ENCODE data around the gene CDK5RAP2. TPM values are rescaled to one million over a fixed set of nuclear protein-coding genes. Genes with fewer than 3 reads are reported as not detected.
"Not testable (repeated sequence)": the region's sequence is repeated elsewhere in the genome, so short reads cannot be mapped to it uniquely, and the experiment has no call there.

The CDK5RAP2 gene
- total RNA-seq, 4 donors from 2014 or later = 48.1 to 127 (median 76.7) TPM

GRCh38 chr9:120507936-120508510, 71.9 kb downstream of the CDK5RAP2 start:
- 82 to 94% methylated on average over 3 of the region's 3 CpGs for WGBS, 2 donors
- H3K36me3 ChIP-seq = peaks cover 0 to 97% (median 5%) of the 10 kb centered on the region in 3 donors

GRCh38 chr9:120505186-120505585, 74.8 kb downstream of the CDK5RAP2 start:
- Histone ChIP-seq H3K27ac (no peak overlapping the region), H3K36me3 (peaks cover 0 to 96% (median 0%) of the 10 kb centered on the region in 3 donors)

More at GRCh38 chr9:120507936-120508510, 71.9 kb downstream of the CDK5RAP2 start:
- H3K9me3 ChIP-seq = peaks cover 0 to 6% (median 0%) of the 10 kb centered on the region in 4 donors
- no peaks in the 10 kb centered on the region for H3K27me3 ChIP-seq
- DNase-seq (ENCODE audit: low spot score in 2 of 2) = no peak
- H3K27ac ChIP-seq = no peak overlapping the region
- no peaks in the 10 kb centered on the region for H3K4me1 ChIP-seq
- TF ChIP-seq, protein P1, sequence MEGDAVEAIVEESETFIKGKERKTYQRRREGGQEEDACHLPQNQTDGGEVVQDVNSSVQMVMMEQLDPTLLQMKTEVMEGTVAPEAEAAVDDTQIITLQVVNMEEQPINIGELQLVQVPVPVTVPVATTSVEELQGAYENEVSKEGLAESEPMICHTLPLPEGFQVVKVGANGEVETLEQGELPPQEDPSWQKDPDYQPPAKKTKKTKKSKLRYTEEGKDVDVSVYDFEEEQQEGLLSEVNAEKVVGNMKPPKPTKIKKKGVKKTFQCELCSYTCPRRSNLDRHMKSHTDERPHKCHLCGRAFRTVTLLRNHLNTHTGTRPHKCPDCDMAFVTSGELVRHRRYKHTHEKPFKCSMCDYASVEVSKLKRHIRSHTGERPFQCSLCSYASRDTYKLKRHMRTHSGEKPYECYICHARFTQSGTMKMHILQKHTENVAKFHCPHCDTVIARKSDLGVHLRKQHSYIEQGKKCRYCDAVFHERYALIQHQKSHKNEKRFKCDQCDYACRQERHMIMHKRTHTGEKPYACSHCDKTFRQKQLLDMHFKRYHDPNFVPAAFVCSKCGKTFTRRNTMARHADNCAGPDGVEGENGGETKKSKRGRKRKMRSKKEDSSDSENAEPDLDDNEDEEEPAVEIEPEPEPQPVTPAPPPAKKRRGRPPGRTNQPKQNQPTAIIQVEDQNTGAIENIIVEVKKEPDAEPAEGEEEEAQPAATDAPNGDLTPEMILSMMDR (IDR thresholded peaks at IDR 0.05) = no peak
- no peak for TF ChIP-seq POLR2A (IDR thresholded peaks at IDR 0.05)
- TF ChIP-seq EP300 (IDR thresholded peaks at IDR 0.05) = no peak
- H3K4me3 ChIP-seq = no peak overlapping the region

DNA sequence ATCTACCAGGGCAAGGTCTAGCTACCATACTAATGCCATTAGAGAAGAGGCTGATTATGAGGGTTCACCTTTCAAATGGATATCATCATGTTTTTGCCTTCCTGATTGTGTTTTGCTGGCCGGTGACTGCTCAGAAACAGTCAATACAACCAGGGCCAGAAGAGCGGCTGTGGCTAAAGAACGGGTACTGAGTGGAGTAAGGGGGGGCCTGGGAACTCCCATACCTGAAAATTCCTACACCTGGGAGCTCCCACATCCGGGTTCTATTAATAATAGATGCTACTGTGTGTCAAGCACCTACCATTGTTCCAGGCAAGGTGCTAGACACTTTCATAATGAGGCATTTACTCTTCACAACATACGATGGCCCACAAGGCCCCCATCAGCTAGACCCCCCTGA, 79.2 kb downstream of the CDK5RAP2 start:
- WGBS, 2 donors = 94 to 97% methylated on average over 5 of the region's 5 CpGs
- Histone ChIP-seq H3K27me3 (no peaks in the 10 kb centered on the region), H3K4me3 (no peak overlapping the region), H3K27ac (no peak overlapping the region), H3K9me3 (no peaks in the 10 kb centered on the region), H3K36me3 (peaks cover 0 to 57% (median 0%) of the 10 kb centered on the region in 3 donors), H3K4me1 (no peaks in the 10 kb centered on the region)
- TF ChIP-seq, protein P1 (IDR thresholded peaks at IDR 0.05) = no peak
- TF ChIP-seq POLR2A (IDR thresholded peaks at IDR 0.05) (no peak), EP300 (IDR thresholded peaks at IDR 0.05) (no peak)
- DNase-seq (ENCODE audit: low spot score in 2 of 2) = no peak

More at GRCh38 chr9:120505186-120505585, 74.8 kb downstream of the CDK5RAP2 start:
- Histone ChIP-seq H3K27me3 (no peaks in the 10 kb centered on the region), H3K4me1 (no peaks in the 10 kb centered on the region), H3K9me3 (peaks cover 0 to 6% (median 0%) of the 10 kb centered on the region in 4 donors), H3K4me3 (no peak overlapping the region)
- no peak for TF ChIP-seq EP300 (IDR thresholded peaks at IDR 0.05)
- 81 to 93% methylated on average over 4 of the region's 4 CpGs for WGBS, 2 donors
- no peak for DNase-seq (ENCODE audit: low spot score in 2 of 2)

GRCh38 chr9:120497865-120498264, 82.1 kb downstream of the CDK5RAP2 start:
- WGBS, 2 donors = 87 to 93% methylated on average over 5 of the region's 5 CpGs
- not testable (repeated sequence) for H3K4me1 ChIP-seq

GRCh38 chr9:120496438-120496837, 83.5 kb downstream of the CDK5RAP2 start:
- WGBS, 2 donors = no CpG with 5 or more reads among the region's 37 CpGs
- peaks cover 0 to 15% (median 0%) of the 10 kb centered on the region in 3 donors for H3K36me3 ChIP-seq
- not testable (repeated sequence) for DNase-seq (ENCODE audit: low spot score in 2 of 2)

More at GRCh38 chr9:120497865-120498264, 82.1 kb downstream of the CDK5RAP2 start:
- H3K9me3 ChIP-seq; H3K27me3 ChIP-seq; H3K4me3 ChIP-seq; DNase-seq (ENCODE audit: low spot score in 2 of 2); H3K27ac ChIP-seq: not testable (repeated sequence)
- peaks cover 0 to 29% (median 0%) of the 10 kb centered on the region in 3 donors for H3K36me3 ChIP-seq

DNA sequence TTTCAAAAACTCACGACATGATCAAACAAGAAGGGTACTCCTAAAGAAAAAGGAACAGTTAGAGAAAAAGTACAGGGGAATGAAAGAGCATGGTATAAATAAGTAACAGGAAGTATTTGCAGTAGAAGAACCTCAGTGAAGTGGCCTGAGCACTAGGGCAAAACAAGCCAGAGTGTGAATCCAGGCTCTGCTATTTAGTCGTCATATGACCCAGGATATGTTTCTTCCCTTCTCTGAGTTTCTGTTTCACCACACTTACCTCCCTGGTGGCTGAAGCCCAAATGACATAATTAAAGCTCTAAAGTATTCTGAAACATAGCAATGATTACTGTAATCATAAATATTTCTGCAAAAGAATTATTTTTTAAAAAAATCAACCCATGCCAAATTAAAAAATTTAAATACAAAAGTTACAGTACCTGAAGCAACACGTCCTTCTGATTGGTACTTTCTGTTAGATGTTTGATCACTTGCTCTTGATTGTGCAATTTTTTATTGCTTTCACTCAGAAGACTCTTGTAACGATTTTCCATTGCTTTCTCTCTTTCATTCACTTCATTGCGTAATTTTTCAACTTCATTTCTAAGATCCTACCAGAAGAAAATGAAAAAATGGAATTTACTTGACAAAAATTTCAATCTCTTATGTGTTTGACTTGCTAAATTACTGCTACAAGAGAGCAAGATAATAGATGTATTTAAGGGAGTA, 88.9 kb downstream of the CDK5RAP2 start:
- H3K9me3 ChIP-seq = no peaks in the 10 kb centered on the region
- no peaks in the 10 kb centered on the region for H3K4me1 ChIP-seq
- no peaks in the 10 kb centered on the region for H3K27me3 ChIP-seq
- no peak for TF ChIP-seq POLR2A (IDR thresholded peaks at IDR 0.05)
- peak in 1 of 2 donors; percentile 40 for TF ChIP-seq EP300 (IDR thresholded peaks at IDR 0.05)
- H3K27ac ChIP-seq = no peak overlapping the region
- DNase-seq (ENCODE audit: low spot score in 2 of 2) = peak in 1 of 2 donors; percentile 15
- no peak overlapping the region for H3K4me3 ChIP-seq
- peaks cover 0 to 42% (median 0%) of the 10 kb centered on the region in 3 donors for H3K36me3 ChIP-seq
- WGBS, 2 donors = 72 to 75% methylated on average over 5 of the region's 5 CpGs

More at GRCh38 chr9:120496438-120496837, 83.5 kb downstream of the CDK5RAP2 start:
- not testable (repeated sequence) for H3K4me3 ChIP-seq, H3K27ac ChIP-seq, H3K4me1 ChIP-seq, H3K9me3 ChIP-seq, H3K27me3 ChIP-seq

GRCh38 chr9:120486835-120487234, 93.1 kb downstream of the CDK5RAP2 start:
- no peaks in the 10 kb centered on the region for H3K9me3 ChIP-seq
- WGBS, 2 donors = 81 to 90% methylated on average over 6 of the region's 6 CpGs
- TF ChIP-seq, protein P1 (IDR thresholded peaks at IDR 0.05) = no peak
- no peak for DNase-seq (ENCODE audit: low spot score in 2 of 2)
- H3K4me1 ChIP-seq = no peaks in the 10 kb centered on the region
- H3K27me3 ChIP-seq = no peaks in the 10 kb centered on the region
- H3K36me3 ChIP-seq = peaks cover 0 to 72% (median 0%) of the 10 kb centered on the region in 3 donors
- H3K4me3 ChIP-seq = no peak overlapping the region
- no peak overlapping the region for H3K27ac ChIP-seq
